ENCODE results near the gene LRRC30.
"Not testable (repeated sequence)": the region's sequence is repeated elsewhere in the genome, so short reads cannot be mapped to it uniquely, and the experiment has no call there.

The LRRC30 gene

DNA sequence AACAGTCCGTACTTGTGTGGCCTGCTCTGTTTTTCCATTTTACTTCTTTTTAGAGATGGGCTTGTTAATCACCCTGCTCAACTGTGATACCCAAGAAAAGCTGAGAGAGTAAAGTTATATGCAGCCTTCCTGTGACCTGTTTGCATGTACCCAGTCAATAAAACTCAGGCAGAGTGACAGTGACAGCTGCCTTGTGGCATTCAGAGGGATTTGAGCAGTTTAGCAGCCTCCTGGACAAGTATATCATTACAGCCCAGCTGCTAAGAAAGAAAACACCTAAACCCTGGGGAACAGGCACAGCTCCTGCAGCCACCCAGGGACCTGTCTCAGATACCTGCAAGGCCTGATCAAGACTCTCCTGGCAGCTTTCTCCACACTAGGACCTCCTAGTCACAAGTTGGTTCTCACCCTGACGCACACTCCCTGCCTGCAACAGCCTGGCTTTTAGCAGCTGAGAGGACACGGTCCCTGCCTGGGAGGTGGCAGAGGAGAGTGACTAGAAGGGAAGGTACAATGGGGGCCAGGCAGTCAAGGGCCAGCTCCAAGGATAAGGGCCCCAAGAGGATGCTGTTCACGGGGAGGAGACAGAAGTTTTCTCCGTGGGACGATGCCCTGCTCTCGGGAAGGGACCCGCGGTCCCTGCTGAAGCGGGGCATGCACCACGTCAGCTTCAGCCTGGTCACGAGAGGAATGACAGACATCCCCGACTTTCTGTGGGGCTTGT lies at the start of gene LRRC30:
Gene LRRC30 (plus strand): TSS at position 464 of the 724 bp plus-strand sequence. CDS start 50 bp downstream, at position 514.
- no peak for DNase-seq (ENCODE audit: low read depth)

DNA sequence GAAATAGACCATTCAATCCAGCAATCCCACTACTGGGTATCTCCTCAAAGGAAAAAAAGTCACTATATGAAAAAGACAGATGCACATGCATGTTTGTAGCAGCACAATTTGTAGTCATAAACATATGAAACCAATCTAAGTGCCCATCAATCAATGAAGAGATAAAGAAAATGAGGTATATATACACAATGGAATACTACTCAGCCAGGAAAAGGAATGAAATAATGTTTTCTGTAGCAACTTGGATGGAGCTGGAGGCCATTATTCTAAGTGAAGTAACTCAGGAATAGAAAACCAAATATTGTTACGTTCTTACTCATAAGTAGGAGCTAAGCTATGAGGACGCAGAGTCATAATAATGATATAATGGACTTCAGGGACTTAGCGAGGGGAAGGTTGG lies 45.2 kb upstream of the LRRC30 start:
- no peak for DNase-seq (ENCODE audit: low read depth)

DNA sequence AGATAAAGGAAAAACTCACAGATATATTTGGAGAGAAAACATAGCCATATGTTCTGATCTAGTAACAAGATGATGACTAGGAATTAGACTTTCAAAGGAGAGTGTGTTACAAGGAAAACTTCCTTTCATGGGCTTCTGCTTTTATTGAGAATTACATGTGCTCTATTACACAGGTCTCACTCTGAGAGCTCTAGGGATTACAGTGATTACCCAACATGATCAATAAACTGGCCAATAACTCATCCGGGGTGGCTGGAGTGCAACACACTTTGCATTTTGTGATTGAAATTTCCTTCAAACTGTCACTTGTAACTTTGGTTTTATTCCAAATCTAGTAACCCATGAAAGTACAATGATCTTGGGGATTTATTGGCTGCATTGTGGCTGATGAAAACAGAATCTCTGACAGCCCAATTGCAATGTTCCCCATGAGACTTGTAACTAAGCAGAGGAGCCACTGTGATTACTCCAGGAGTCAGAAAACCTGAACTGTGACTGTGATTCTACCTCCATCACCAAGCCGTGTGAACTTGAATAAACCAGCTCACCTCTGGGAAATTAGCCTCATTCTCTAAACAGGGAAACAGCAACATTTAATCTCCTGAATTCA lies 40.2 kb upstream of the LRRC30 start:
- DNase-seq (ENCODE audit: low read depth), result no peak

DNA sequence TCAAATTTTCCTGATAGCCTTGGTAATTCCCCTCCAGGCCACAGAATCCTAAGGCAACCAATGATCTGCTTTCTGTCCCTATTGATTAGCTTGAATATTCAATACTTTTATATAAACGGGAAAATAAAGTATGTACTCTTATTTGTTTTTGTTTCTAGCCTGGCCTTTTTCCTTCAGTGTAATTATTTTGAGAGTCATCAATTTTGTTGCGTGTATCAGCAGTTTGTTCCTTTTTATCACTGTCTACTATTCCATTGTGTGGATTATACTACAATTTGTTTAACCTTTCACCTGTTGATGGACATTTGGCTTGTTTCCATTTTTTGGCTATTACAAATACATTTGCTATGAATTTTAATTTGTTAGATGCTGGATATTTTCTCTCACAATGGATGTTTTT lies 39.2 kb upstream of the LRRC30 start:
- no peak for DNase-seq (ENCODE audit: low read depth)

DNA sequence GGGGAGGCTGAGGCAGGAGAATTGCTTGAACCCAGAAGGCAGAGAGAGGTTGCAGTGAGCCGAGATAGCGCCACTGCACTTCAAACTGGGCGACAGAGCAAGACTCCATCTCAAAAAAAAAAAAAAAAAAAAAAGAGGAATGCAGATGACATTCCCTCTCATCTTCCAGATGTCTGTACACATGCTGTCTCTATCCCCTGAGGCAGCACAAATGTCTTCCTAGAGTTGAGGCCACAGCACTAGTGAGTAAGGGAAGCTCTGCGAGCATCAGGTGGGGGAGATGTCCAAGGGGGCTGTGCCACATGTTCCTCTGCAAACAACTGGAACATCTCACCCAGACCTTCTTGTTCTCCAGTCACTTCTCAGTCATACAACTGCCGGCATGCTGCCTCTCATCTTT lies 35.6 kb upstream of the LRRC30 start:
- no peak for DNase-seq (ENCODE audit: low read depth)

DNA sequence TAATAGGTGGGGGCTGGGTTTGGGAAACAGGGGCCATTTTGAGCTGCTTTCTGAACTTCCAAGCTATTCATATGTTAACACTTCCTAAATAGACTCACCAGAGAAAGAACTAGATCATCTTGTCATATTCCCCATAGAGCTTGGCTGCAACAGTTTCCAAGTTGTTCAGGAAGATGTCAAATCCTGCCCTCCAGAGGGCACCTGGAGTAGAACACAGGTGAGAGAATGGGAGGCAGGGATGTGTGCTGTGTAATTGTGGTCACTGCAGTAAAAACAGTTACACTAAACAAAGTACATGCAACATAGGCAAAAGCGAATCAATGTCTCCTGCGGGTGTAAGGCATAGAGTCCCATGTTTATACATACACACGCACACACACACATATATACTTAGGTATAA lies 34.5 kb upstream of the LRRC30 start:
- DNase-seq (ENCODE audit: low read depth), result no peak

DNA sequence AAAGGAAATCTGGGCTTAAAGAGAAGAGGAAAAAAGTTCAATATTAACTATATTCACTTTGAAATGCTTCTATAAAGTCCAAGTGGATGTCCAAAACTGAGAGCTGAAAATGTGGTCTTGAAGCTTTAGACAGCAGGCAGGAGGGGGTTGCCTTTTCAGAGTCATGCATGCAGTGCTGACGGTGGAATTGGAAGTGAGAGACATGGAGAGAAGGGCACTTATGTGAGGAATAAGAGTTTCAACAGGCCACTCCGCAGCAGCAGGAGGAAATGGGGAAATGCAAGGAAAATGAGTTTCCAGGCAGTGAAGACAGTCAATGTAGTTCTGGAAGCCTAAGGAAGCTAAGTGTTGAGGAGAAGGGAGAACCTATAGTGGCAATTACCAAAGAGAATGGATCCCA lies 33.0 kb upstream of the LRRC30 start:
- DNase-seq (ENCODE audit: low read depth), result no peak

DNA sequence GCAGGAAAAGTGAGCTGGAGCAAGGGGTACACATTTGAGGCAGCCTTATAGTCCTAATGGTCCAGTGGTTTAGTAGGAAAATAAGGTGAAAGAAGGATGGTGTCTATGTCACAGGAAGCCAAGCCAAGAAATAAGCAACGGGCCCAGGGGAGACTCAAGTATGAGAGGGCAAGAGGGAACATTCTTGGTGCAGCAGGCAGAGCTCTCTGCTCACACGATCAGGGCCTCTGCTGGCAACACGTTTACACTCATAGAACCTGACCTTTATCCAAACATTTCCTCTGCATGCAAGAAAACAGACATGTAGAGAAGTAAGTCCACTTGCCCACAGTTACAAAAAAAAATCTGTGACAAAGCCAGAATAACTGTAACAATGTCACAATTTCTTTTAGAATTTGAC lies 32.6 kb upstream of the LRRC30 start:
- DNase-seq (ENCODE audit: low read depth), result no peak

DNA sequence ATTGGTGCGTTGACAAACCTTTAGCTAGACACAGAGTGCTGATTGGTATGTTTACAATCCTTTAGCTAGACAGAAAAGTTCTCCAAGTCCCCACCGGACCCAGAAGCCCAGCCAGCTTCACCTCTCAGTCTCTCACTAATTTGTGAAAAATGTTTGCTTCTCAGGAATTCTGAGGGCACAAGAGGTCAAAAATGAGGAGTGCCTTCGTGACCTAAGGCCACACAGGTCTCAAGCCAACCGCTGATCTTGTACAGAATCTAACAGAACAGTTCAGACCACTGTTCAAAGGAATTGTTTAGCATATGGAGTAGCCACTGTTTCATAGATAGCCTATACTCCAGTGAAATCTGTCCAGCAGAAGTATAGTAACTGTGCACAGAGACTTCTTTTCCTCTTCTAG lies 29.8 kb upstream of the LRRC30 start:
- no peak for DNase-seq (ENCODE audit: low read depth)

DNA sequence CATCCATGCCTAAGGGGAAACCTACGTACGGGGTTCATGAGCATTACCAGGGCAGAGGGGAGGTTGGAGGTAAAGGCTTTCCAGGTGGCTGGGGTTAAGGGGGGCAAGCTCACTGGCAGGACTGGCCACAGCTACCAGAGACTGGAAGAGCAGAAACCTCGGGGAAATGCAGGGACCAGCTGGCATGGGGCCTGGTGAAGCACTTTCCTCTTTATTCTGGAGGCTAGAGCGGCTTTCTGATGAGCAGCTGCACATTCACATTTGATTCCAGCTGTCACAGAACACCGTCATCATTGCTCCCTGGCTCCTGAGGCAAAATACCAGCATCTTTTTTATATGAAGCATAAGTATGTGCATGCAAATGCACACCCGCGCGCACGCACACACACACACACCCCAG lies 28.7 kb upstream of the LRRC30 start:
- DNase-seq (ENCODE audit: low read depth), result no peak

DNA sequence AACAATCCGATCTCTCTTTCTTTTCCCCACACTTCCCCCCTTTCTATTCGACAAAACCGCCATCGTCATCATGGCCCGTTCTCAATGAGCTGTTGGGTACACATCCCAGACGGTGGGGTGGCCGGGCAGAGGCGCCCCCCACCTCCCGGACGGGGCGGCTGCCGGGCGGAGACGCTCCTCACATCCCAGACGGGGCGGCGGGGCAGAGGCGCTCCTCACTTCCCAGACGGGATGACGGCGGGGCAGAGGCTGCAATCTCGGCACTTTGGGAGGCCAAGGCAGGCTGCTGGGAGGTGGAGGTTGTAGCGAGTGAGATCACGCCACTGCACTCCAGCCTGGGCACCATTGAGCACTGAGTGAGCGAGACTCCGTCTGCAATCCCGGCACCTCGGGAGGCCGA lies 27.3 kb upstream of the LRRC30 start:
- DNase-seq (ENCODE audit: low read depth), result not testable (repeated sequence)

DNA sequence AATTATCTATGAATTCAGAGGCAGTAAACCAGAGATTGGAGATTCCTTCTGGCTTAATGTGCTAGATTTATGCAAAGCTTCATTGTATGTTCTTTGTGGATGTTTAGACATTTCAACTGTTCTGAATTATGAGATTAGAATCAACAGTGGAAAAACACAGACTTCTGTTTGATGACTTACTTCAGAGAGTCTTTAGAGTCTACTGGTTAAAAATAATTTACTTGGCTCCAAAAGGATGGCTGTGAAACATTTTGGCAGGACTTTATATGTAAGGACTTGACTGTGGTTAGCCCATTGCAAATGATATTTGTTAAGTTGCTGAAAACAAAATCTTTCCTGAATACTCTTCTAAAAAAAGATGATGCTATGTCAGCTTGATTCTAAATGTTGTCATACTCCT lies 25.5 kb upstream of the LRRC30 start:
- no peak for DNase-seq (ENCODE audit: low read depth)

DNA sequence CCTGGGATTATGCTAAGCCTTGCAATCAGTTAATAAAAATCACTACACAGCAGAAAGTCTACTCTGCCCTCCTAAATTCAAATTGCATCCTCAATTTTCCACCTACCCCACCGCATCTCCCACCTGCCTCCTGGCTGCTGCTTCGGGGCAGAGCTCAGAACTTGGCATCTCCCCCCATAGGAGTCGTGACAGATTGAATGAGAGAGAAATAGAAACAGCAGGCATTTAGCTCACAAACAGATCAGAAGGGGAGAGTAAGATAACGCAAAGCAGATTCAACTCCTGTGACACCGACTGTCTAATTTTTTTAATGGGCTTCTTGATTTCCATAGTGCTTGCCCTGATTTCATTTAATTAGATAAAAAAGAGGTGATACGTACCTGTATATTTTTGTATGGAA lies 24.7 kb upstream of the LRRC30 start:
- DNase-seq (ENCODE audit: low read depth), result no peak

DNA sequence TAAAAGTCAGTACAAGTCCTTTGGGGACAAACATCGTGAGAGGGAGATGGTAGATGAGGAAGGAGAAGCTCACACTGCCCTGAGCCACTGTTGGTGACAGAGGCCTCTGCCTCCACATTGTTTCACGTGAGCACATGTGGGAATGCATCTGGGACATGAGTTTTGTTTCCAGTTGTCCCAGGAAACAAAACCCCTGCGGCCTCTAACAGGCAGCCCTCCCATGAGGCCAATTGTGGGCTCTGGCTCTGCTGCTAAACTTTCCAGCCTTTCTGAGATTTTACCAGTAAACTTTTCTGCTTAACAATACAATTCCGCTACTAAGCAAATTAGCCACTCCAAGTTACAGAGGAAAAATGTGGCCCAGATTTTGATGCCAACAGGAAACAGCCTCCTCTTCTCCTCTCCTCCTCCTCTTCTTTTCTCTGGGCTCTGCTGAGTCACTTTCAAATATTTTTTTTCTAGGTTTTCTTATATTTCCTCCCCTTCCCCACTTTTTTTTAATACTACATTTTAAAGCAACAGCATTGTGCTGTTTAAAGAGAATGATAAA lies 23.4 kb upstream of the LRRC30 start:
- no peak for DNase-seq (ENCODE audit: low read depth)

DNA sequence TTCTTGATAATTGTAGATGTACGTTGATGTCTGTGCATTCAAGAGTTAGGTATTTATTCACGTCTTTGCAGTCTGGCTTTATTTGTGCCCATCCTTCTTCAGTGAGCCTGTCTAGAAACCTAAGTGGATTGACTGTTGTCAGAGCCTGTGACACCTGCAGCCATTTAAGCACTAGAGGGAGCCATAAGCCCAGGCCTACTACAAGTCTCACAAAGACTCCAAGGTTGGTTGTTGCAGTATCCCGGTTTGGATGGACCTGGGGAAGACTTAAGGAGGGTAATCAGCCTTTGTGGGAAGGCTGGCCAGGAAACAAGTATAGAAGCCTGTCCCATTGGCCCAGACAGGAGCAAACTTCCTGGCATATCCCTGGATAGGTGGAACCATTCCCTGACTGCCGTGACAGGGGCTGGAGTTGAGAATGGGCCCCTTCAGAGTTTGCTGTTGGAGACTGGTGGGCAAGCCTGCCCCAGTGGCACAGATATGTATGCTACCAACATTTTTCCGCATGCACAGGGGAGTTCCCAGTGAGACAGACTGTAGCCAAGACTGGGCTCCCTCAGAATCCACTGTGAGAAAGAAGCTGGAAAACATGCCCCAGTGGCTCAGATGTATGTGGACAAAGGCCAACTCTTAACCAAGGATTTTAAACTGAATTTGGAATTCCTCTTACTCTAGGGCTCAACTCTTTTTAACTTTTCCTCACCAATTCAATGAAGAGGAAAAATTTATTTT lies 9.3 kb upstream of the LRRC30 start:
- DNase-seq (ENCODE audit: low read depth), result no peak

DNA sequence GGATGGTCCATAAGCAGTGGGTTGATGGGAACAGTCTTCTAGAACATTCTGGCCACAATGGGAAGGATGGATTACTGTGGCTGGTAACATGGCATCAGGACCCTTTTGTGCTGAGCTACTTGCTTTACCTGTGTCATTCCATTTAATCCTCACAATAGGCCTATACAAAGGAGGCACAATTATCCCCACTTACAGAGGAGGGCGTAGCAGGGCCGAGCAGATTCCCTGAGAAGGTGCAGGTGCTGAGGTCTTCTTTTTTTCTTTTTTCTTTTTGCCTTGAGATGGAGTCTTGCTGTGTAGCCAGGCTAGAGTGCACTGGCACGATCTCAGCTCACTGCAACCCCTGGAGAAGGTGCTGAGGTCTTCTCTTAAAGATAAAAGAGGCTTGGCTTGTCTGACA lies 6.7 kb upstream of the LRRC30 start:
- DNase-seq (ENCODE audit: low read depth), result no peak

DNA sequence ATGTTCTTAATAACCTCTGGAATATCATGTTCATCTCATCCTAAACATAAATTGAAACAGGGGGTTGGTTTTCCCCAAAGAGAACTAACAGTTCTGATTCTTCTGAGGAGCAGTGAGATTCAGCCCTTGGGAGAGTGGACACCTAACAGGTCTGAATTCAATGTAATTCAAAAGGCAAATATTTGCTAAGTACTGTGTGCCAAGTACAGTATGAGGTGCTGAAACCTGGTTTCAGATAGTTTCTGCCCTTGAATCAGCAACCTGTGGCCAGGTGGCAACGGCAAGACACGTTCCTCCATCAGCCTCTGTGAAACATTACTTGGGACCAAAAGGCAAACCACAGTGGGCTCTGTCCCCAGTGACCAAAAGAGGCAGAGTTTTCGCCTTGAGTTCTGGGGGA lies 1.3 kb downstream of the LRRC30 start:
- no peak for DNase-seq (ENCODE audit: low read depth)

DNA sequence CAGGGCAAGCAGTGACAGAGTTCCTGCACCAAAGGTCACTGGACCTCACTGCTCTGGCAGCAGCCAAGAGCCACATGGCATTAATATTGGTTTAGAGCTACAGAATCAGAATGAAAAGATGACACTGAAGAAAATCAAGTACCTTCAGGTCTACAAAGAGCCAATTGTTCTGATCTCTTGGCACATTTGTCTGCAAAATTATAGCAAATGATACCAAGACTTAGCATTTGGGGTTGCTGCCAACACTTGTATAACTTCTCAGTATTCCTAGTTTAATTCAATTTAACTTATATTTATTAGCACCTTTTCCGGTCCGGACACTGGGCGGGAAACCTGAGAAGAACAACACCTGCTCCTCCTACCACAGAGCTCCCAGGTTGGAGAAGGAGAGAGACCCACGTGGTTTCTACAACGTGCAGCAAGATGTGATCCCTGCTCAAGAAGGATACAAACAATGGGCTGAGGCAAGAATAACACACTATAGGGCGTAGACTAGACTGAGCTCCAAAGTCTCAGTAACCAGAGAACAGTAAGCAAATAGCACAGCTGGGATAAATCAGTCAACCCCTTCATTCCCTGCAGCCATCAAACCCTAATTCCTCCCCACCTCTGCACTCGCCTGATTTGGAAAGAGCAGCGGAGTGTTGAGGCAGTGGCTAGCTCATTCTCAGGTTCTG lies 2.4 kb downstream of the LRRC30 start:
- no peak for DNase-seq (ENCODE audit: low read depth)

DNA sequence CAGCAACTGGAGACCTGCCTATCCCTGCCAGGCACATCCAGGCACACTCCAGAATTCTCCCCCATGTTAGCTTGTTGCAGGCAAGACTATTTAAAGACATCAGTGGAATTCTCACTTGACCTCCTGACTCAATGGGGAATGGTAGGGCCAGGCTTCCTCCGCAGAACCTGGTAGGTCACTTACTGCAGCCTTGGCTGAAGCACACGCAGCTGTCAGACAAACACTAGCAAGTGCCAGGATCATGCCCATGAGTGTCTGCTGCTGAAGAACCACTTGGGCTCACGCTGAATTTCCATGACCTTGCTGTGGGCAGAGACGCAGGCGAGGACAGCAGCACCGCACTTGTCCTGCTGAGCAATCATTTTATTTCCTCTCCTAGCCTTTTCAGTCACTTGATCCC lies 3.2 kb downstream of the LRRC30 start:
- no peak for DNase-seq (ENCODE audit: low read depth)

DNA sequence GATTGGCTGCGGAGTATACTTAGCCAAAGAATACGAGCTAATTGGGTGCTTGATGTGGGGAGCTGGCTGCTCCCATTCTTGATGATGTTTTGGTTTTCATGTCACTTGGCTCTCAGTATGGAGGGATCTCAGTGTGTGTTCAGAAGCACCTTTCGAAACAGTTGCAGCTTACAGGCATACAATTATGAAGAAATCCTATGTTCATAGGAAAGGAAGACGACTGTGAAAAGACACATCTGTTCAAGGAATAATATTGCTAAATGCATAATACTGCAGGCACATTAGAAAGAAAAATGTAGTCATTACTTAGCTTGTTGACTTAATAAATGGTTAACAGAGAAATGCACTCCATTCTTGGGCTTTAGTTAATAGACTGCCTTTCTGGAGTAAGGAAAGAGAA lies 4.1 kb downstream of the LRRC30 start:
- no peak for DNase-seq (ENCODE audit: low read depth)

DNA sequence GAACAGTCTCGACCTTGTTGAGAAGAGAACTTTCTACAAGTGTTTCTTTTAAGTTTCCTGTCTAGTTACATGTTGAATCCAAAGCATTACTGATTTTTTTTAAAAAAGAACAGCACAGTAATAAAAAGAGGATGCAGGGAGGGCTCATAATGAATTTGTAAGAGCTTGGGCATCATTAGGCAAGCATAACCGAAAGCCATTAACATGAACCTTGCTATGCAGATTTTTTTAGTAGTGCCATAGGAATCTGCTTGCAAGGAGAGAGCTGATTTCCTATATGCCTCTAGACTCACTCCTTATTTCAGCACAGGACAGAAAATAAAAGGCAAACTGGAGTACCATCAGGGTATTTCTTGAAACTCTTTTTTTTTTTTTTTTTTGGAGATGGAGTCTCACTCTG lies 5.2 kb downstream of the LRRC30 start:
- no peak for DNase-seq (ENCODE audit: low read depth)

DNA sequence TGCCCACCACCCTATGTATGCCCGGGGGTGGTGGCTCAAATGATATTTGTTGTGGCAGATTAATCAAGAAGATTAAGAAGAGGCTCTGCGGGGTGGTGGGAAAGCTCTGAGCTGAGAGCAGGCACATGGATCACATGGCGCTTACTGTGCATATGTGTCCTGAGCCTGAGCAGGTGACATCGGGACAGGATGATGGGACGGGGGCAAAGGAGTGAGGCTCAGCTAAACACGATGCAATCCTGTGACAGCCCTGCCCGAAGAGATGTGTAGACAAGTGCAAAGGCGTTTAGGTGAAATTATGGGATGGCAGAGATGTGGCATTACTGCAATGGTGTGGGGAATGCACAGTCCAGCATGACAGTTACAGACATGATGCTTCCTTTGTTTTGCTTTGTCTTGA lies 6.0 kb downstream of the LRRC30 start:
- DNase-seq (ENCODE audit: low read depth), result no peak

Data from stimulated activated CD8-positive, alpha-beta memory T cell treated with anti-CD3 and anti-CD28 coated beads, Interleukin-4, amount 100 ng/mL, for 24 hours (primary cell).